Naive thymus-derived CD4-positive, alpha-beta T cell (primary cell): ENCODE measurements around the gene SPATA6. TPM values are rescaled to one million over a fixed set of nuclear protein-coding genes. Genes with fewer than 3 reads are reported as not detected.
"Not testable (repeated sequence)": the region's sequence is repeated elsewhere in the genome, so short reads cannot be mapped to it uniquely, and the experiment has no call there.

ENCODE experiments used
- ATAC-seq: fragments of 150-1000 bp; cut with Tn5 transposase; 2 replicates; pipeline ENCODE4 v1.10.0; 2021; ENCODE audit warnings: mild to moderate bottlenecking, moderate library complexity
- CTCF ChIA-PET: fragments of 350-600 bp; sonication (Branson Sonifier 250); formaldehyde crosslinking; loops from one replicate; lab custom pipeline; 2021; ENCODE audit warnings: antibody characterized with exemption; lab: Charles Lee
- POLR2A ChIA-PET: fragments of 350-600 bp; sonication (Branson Sonifier 250); formaldehyde crosslinking; loops from one replicate; lab custom pipeline; 2021; ENCODE audit warnings: antibody characterized with exemption, inconsistent platforms; lab: Charles Lee
- DNase-seq, 9 donors: peaks; one replicate each; pipeline versions ENCODE4 v3.0.0 to v3.0.0-alpha.2; 2020 to 2022; ENCODE audit warnings: mixed read lengths in 1 of 9
- H3K27ac ChIP-seq: one replicate; pipeline ENCODE4 v1.7.0; 2013; ENCODE audit warnings: mild to moderate bottlenecking, low read depth, low read length, moderate library complexity
- H3K27me3 ChIP-seq, 2 donors: one replicate each; pipeline ENCODE4 v1.7.0; 2013; ENCODE audit warnings: low read length in 2 of 2, mild to moderate bottlenecking in 2 of 2, moderate library complexity in 2 of 2; ENCODE audit not compliant: control insufficient read depth in 2 of 2, insufficient read depth in 2 of 2
- H3K36me3 ChIP-seq, 3 experiments: 1 replicate in 2 of 3; 2 replicates in 1 of 3; pipeline ENCODE4 v1.7.0; 2013; ENCODE audit warnings: low read length in 3 of 3, mild to moderate bottlenecking in 3 of 3, moderate library complexity in 1 of 3; ENCODE audit not compliant: insufficient read depth in 3 of 3, control insufficient read depth in 2 of 3
- H3K4me1 ChIP-seq, 2 donors: one replicate each; pipeline ENCODE4 v1.7.0; 2013; ENCODE audit warnings: low read length in 2 of 2, mild to moderate bottlenecking in 2 of 2, moderate library complexity in 1 of 2; ENCODE audit not compliant: control insufficient read depth in 2 of 2, insufficient read depth in 2 of 2
- H3K4me3 ChIP-seq: 2 replicates; pipeline ENCODE4 v1.7.0; 2013; ENCODE audit warnings: mild to moderate bottlenecking, low read length
- H3K9me3 ChIP-seq, 3 experiments: 1 replicate in 2 of 3; 2 replicates in 1 of 3; pipeline ENCODE4 v1.7.0; 2013; ENCODE audit warnings: low read length in 3 of 3; ENCODE audit not compliant: control insufficient read depth in 2 of 3
- H3K27ac Mint-ChIP-seq, 9 donors: one replicate each; pipeline ENCODE4 v1.8.0; 2020 to 2022; ENCODE audit warnings: mixed read lengths in 9 of 9, mild to moderate bottlenecking in 8 of 9, moderate library complexity in 5 of 9, inconsistent platforms in 2 of 9
- H3K27me3 Mint-ChIP-seq, 5 donors: one replicate each; pipeline ENCODE4 v1.8.0; 2021 to 2022; ENCODE audit warnings: mixed read lengths in 5 of 5, mild to moderate bottlenecking in 1 of 5
- H3K36me3 Mint-ChIP-seq, 5 donors: one replicate each; pipeline ENCODE4 v1.8.0; 2020 to 2022; ENCODE audit warnings: mixed read lengths in 5 of 5, mild to moderate bottlenecking in 3 of 5, inconsistent platforms in 1 of 5
- H3K4me1 Mint-ChIP-seq, 7 donors: one replicate each; pipeline ENCODE4 v1.8.0; 2020 to 2022; ENCODE audit warnings: mixed read lengths in 7 of 7, mild to moderate bottlenecking in 3 of 7, inconsistent platforms in 1 of 7
- H3K4me3 Mint-ChIP-seq, 10 donors: one replicate each; pipeline ENCODE4 v1.8.0; 2020 to 2022; ENCODE audit warnings: mild to moderate bottlenecking in 10 of 10, mixed read lengths in 10 of 10, moderate library complexity in 6 of 10, inconsistent platforms in 2 of 10
- H3K9me3 Mint-ChIP-seq, 11 donors: one replicate each; pipeline ENCODE4 v1.8.0; 2020 to 2022; ENCODE audit warnings: mixed read lengths in 11 of 11, mild to moderate bottlenecking in 4 of 11, inconsistent platforms in 1 of 11, moderate library complexity in 1 of 11
- intact Hi-C, 2 donors: fragments of 100-400 bp; cut with micrococcal nuclease; formaldehyde crosslinking; loops; one replicate each; pipeline ENCODE4 v1.15.1; 2023
- polyA plus RNA-seq, 2 donors: library from polyadenylated mRNA; unstranded; fragments of 300-500 nt; fragmentation: Illumina TruSeq; gene quantifications; one replicate each; pipeline ENCODE4 v1.2.3, GENCODE V29; 2021
- total RNA-seq, 6 experiments: library from RNA in 5 of 6; stranded (reverse) in 5 of 6; gene quantifications; 1 replicate in 5 of 6; 2 replicates in 1 of 6; pipeline ENCODE4 v1.2.3 and lab custom pipeline; 2021 to 2026

SPATA6 gene
- total and polyA plus RNA-seq, 7 experiments from 2014 or later: 1.0 to 11.2 (median 3.0) TPM

DNA sequence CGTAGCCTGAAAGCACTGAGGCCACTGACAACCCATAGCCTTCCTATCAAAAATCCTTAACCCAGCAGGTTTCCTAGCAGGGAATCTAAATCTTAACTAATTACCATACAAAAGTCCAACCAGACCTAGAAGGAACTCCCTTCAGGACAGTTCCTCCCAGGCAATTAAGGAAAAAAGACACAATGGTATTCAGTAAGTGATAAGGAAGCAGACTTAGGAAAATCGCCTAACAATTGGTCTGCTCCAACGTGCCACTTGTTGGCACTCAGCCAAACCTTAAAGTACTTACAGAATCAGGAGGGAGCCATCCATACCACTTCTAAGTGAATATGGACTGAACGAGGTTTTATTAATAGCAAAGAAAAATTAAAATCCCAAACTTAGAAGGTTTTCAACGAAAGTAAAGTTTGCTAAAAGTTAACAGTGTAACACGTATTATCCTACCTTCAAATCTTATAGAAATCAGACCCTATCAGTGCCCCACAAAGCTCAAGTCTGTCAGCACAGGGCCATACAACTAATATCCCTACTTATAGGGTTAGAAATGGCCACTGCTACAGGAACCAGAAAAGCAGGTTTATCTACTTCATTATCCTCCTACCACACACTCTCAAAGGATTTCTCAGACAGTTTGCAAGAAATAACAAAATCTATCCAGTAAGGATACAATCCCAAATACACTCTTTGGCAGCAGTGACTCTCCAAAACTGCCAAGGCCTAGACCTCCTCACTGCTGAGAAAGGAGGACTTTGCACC lies 29.0 kb downstream of the SPATA6 start:
- Histone ChIP-seq H3K27ac (no peak overlapping the region), H3K36me3 (no peaks in the 10 kb centered on the region), H3K4me1 (no peaks in the 10 kb centered on the region), H3K9me3 (peaks cover 0 to 5% (median 0%) of the 10 kb centered on the region in 3 experiments), H3K4me3 (no peak overlapping the region), H3K27me3 (no peaks in the 10 kb centered on the region)
- DNase-seq (no peak), ATAC-seq (no peak)
- Mint-ChIP-seq H3K27me3 (no peaks in the 10 kb centered on the region), H3K9me3 (peaks cover 0 to 20% (median 7%) of the 10 kb centered on the region in 11 donors), H3K27ac (no peak overlapping the region), H3K36me3 (peaks cover 0 to 47% (median 14%) of the 10 kb centered on the region in 5 donors), H3K4me3 (no peak overlapping the region), H3K4me1 (peaks cover 0 to 5% (median 0%) of the 10 kb centered on the region in 7 donors)
- POLR2A ChIA-PET: no interaction called here
- intact Hi-C loops: no loop called here
- CTCF ChIA-PET: no interaction called here

DNA sequence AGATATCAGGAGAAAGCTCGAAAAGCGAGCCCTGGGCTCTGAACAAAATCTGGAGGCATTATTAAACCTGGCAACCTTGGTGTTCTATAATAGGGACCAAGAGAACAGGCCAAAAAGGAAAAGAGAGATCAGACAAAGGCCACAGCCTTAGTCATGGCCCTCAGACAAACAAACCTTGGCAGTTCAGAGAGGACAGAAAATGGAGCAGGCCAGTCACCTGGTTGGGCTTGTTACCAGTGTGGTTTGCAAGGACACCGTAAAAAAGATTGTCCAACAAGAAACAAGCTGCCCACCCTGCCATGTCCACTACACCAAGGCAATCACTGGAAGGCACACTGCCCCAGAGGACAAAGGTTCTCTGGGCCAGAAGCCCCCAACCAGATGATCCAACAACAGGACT lies 31.2 kb downstream of the SPATA6 start:
- H3K27ac Mint-ChIP-seq, intact Hi-C loops, H3K4me3 ChIP-seq, H3K4me1 ChIP-seq, CTCF ChIA-PET, H3K36me3 ChIP-seq, H3K4me3 Mint-ChIP-seq, POLR2A ChIA-PET, H3K27ac ChIP-seq, H3K4me1 Mint-ChIP-seq, H3K9me3 ChIP-seq, ATAC-seq, H3K27me3 Mint-ChIP-seq, DNase-seq, H3K27me3 ChIP-seq: not testable (repeated sequence)
- Mint-ChIP-seq H3K9me3 (peaks cover 0 to 20% (median 7%) of the 10 kb centered on the region in 11 donors), H3K36me3 (peaks cover 0 to 43% (median 14%) of the 10 kb centered on the region in 5 donors)

GRCh38 chr1:48439380-48439779 lies 32.6 kb downstream of the SPATA6 start:
- H3K27ac ChIP-seq: no peak overlapping the region
- POLR2A ChIA-PET: no interaction called here

DNA sequence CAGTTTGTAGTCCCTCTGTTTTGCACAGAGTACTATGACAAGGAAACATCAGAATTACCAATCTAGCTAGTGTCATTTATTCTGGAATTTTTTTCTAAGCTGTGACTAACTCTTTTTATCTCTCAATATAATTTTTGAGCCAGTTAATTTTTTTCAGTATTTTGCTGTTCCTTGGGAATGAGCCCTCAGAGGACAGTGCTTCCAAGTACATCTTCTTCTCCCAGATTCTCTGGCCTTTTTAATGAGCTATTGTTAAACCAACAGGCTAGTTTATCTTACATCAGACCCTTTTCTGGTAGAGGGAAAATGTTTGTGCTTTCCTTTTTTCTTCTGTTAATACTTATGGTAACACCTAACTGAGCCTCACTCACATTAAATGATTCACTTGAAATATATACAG lies 34.6 kb downstream of the SPATA6 start:
- DNase-seq, H3K27ac Mint-ChIP-seq, ATAC-seq, H3K4me3 ChIP-seq, H3K9me3 ChIP-seq, H3K4me1 Mint-ChIP-seq, CTCF ChIA-PET, H3K9me3 Mint-ChIP-seq, POLR2A ChIA-PET, H3K27me3 Mint-ChIP-seq, intact Hi-C loops, H3K27ac ChIP-seq, H3K4me3 Mint-ChIP-seq, H3K4me1 ChIP-seq, H3K36me3 ChIP-seq, H3K27me3 ChIP-seq: not testable (repeated sequence)
- peaks cover 0 to 24% (median 9%) of the 10 kb centered on the region in 5 donors for H3K36me3 Mint-ChIP-seq

More at GRCh38 chr1:48439380-48439779, 32.6 kb downstream of the SPATA6 start:
- ATAC-seq (no peak), DNase-seq (no peak)
- H3K4me3 ChIP-seq: no peak overlapping the region
- Mint-ChIP-seq H3K36me3 (peaks cover 0 to 38% (median 10%) of the 10 kb centered on the region in 5 donors), H3K9me3 (peaks cover 0 to 20% (median 6%) of the 10 kb centered on the region in 11 donors), H3K4me3 (no peak overlapping the region), H3K4me1 (peaks cover 0 to 5% (median 0%) of the 10 kb centered on the region in 7 donors), H3K27ac (no peak overlapping the region), H3K27me3 (no peaks in the 10 kb centered on the region)
- H3K27me3 ChIP-seq: no peaks in the 10 kb centered on the region
- no peaks in the 10 kb centered on the region for H3K4me1 ChIP-seq
- CTCF ChIA-PET: no interaction called here
- intact Hi-C loops: no loop called here
- H3K9me3 ChIP-seq: peaks cover 0 to 5% (median 0%) of the 10 kb centered on the region in 3 experiments
- H3K36me3 ChIP-seq: no peaks in the 10 kb centered on the region

GRCh38 chr1:48435312-48436002 lies 36.5 kb downstream of the SPATA6 start:
- H3K36me3 ChIP-seq, H3K4me3 Mint-ChIP-seq, H3K27ac Mint-ChIP-seq, DNase-seq, H3K4me3 ChIP-seq, H3K27me3 ChIP-seq, H3K9me3 ChIP-seq, POLR2A ChIA-PET, H3K4me1 ChIP-seq, H3K27ac ChIP-seq, intact Hi-C loops, H3K27me3 Mint-ChIP-seq, H3K4me1 Mint-ChIP-seq, CTCF ChIA-PET, ATAC-seq: not testable (repeated sequence)
- Mint-ChIP-seq H3K9me3 (peaks cover 0 to 10% (median 2%) of the 10 kb centered on the region in 11 donors), H3K36me3 (peaks cover 0 to 22% (median 10%) of the 10 kb centered on the region in 5 donors)

DNA sequence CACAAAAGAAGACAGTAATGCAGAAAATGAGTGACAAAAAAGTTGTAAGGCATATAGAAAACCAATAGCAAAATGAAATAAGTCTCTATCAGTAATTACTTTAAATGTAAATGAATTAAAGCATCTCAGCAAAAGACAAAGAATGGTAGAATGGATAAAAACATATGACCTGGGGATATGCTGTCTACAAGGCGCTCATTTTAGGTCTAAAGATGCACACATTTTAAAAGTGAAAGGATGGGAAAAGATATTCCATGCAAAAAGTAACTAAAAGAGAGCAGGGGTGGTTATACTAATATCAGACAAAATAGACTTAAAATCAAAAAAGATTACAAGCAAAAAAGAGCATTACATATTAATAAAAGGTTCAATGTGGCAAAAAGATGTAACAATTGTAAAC lies 41.2 kb downstream of the SPATA6 start:
- Mint-ChIP-seq H3K27me3 (peaks cover 0 to 4% (median 0%) of the 10 kb centered on the region in 5 donors), H3K4me3 (no peak overlapping the region), H3K9me3 (peaks cover 0 to 12% (median 0%) of the 10 kb centered on the region in 11 donors), H3K4me1 (no peaks in the 10 kb centered on the region), H3K36me3 (peaks cover 0 to 12% (median 7%) of the 10 kb centered on the region in 5 donors), H3K27ac (no peak overlapping the region)
- ChIA-PET CTCF (no interaction called here), POLR2A (no interaction called here)
- intact Hi-C loops: no loop called here
- Histone ChIP-seq H3K9me3 (no peaks in the 10 kb centered on the region), H3K4me3 (no peak overlapping the region), H3K36me3 (no peaks in the 10 kb centered on the region), H3K27ac (no peak overlapping the region), H3K27me3 (no peaks in the 10 kb centered on the region), H3K4me1 (no peaks in the 10 kb centered on the region)
- DNase-seq (no peak), ATAC-seq (no peak)
